Measurements from ENCODE around the gene YJEFN3. TPM values are rescaled to one million over a fixed set of nuclear protein-coding genes. Genes with fewer than 3 reads are reported as not detected.

YJEFN3 gene
- total and polyA plus RNA-seq, 2 of the 8 experiments (the other 6 are each of a cell fraction or from before 2014, with no cell fraction given) = 5.7 to 9.4 TPM

DNA sequence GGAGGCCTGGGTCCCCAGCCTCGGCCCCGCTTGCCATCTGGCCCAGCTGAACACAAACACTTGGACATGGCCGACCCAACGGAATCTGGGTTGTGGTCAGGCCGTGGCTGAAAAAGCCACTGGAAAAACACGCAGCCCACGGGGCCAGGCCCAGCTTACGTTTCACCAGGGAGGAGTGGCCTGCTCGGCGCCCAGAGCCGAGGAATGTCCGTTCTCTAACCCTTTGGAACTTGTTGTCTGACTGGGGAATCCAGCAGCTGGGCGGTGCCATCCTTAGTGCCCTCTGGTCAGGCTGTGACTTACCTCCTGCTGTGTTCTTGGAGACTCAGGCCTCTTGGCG, 23.1 kb downstream of the YJEFN3 start (continued):
- TF ChIP-seq, protein P1, sequence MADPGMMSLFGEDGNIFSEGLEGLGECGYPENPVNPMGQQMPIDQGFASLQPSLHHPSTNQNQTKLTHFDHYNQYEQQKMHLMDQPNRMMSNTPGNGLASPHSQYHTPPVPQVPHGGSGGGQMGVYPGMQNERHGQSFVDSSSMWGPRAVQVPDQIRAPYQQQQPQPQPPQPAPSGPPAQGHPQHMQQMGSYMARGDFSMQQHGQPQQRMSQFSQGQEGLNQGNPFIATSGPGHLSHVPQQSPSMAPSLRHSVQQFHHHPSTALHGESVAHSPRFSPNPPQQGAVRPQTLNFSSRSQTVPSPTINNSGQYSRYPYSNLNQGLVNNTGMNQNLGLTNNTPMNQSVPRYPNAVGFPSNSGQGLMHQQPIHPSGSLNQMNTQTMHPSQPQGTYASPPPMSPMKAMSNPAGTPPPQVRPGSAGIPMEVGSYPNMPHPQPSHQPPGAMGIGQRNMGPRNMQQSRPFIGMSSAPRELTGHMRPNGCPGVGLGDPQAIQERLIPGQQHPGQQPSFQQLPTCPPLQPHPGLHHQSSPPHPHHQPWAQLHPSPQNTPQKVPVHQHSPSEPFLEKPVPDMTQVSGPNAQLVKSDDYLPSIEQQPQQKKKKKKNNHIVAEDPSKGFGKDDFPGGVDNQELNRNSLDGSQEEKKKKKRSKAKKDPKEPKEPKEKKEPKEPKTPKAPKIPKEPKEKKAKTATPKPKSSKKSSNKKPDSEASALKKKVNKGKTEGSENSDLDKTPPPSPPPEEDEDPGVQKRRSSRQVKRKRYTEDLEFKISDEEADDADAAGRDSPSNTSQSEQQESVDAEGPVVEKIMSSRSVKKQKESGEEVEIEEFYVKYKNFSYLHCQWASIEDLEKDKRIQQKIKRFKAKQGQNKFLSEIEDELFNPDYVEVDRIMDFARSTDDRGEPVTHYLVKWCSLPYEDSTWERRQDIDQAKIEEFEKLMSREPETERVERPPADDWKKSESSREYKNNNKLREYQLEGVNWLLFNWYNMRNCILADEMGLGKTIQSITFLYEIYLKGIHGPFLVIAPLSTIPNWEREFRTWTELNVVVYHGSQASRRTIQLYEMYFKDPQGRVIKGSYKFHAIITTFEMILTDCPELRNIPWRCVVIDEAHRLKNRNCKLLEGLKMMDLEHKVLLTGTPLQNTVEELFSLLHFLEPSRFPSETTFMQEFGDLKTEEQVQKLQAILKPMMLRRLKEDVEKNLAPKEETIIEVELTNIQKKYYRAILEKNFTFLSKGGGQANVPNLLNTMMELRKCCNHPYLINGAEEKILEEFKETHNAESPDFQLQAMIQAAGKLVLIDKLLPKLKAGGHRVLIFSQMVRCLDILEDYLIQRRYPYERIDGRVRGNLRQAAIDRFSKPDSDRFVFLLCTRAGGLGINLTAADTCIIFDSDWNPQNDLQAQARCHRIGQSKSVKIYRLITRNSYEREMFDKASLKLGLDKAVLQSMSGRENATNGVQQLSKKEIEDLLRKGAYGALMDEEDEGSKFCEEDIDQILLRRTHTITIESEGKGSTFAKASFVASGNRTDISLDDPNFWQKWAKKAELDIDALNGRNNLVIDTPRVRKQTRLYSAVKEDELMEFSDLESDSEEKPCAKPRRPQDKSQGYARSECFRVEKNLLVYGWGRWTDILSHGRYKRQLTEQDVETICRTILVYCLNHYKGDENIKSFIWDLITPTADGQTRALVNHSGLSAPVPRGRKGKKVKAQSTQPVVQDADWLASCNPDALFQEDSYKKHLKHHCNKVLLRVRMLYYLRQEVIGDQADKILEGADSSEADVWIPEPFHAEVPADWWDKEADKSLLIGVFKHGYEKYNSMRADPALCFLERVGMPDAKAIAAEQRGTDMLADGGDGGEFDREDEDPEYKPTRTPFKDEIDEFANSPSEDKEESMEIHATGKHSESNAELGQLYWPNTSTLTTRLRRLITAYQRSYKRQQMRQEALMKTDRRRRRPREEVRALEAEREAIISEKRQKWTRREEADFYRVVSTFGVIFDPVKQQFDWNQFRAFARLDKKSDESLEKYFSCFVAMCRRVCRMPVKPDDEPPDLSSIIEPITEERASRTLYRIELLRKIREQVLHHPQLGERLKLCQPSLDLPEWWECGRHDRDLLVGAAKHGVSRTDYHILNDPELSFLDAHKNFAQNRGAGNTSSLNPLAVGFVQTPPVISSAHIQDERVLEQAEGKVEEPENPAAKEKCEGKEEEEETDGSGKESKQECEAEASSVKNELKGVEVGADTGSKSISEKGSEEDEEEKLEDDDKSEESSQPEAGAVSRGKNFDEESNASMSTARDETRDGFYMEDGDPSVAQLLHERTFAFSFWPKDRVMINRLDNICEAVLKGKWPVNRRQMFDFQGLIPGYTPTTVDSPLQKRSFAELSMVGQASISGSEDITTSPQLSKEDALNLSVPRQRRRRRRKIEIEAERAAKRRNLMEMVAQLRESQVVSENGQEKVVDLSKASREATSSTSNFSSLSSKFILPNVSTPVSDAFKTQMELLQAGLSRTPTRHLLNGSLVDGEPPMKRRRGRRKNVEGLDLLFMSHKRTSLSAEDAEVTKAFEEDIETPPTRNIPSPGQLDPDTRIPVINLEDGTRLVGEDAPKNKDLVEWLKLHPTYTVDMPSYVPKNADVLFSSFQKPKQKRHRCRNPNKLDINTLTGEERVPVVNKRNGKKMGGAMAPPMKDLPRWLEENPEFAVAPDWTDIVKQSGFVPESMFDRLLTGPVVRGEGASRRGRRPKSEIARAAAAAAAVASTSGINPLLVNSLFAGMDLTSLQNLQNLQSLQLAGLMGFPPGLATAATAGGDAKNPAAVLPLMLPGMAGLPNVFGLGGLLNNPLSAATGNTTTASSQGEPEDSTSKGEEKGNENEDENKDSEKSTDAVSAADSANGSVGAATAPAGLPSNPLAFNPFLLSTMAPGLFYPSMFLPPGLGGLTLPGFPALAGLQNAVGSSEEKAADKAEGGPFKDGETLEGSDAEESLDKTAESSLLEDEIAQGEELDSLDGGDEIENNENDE (IDR thresholded peaks at IDR 0.05; ENCODE audit: insufficient replicate concordance, low read length) = no peak
- TF ChIP-seq SIX5 (IDR thresholded peaks at IDR 0.05; ENCODE audit: low read depth, low read length) (no peak), BRCA1 (IDR thresholded peaks at IDR 0.05; ENCODE audit: low read depth, low read length) (no peak), BCL11A (IDR thresholded peaks at IDR 0.05; ENCODE audit: low read depth in 2 of 2, low read length in 2 of 2) (no peak), NRF1 (IDR thresholded peaks at IDR 0.05; ENCODE audit: low read depth, low read length) (no peak), SUZ12 (IDR thresholded peaks at IDR 0.05; ENCODE audit: low read length) (no peak), SP4 (IDR thresholded peaks at IDR 0.05; ENCODE audit: low read length) (no peak), FOSL1 (IDR thresholded peaks at IDR 0.05; ENCODE audit: insufficient read depth, low read depth, low read length) (no peak), EP300 (IDR thresholded peaks at IDR 0.05; ENCODE audit: borderline replicate concordance in 1 of 2, low read depth in 2 of 2, low read length in 2 of 2) (no peak), POLR2A (IDR thresholded peaks at IDR 0.05; ENCODE audit: control extremely low read depth in 1 of 2, low read depth in 2 of 2, low read length in 2 of 2) (no peak), TEAD4 (IDR thresholded peaks at IDR 0.05; ENCODE audit: low read depth, low read length) (no peak)
- TF ChIP-seq, protein P2, sequence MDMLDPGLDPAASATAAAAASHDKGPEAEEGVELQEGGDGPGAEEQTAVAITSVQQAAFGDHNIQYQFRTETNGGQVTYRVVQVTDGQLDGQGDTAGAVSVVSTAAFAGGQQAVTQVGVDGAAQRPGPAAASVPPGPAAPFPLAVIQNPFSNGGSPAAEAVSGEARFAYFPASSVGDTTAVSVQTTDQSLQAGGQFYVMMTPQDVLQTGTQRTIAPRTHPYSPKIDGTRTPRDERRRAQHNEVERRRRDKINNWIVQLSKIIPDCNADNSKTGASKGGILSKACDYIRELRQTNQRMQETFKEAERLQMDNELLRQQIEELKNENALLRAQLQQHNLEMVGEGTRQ (IDR thresholded peaks at IDR 0.05; ENCODE audit: low read length) = no peak

Data from H1 (cell line).